GM19043 (cell line): ENCODE results near the gene WDR1.

Experiments used
- ATAC-seq: cut with Tn5 transposase; IDR thresholded peaks from one replicate; pipeline ENCODE4 v1.9.1; 2021; ENCODE audit warnings: low read depth; ENCODE audit not compliant: unreplicated experiment

Gene WDR1

DNA sequence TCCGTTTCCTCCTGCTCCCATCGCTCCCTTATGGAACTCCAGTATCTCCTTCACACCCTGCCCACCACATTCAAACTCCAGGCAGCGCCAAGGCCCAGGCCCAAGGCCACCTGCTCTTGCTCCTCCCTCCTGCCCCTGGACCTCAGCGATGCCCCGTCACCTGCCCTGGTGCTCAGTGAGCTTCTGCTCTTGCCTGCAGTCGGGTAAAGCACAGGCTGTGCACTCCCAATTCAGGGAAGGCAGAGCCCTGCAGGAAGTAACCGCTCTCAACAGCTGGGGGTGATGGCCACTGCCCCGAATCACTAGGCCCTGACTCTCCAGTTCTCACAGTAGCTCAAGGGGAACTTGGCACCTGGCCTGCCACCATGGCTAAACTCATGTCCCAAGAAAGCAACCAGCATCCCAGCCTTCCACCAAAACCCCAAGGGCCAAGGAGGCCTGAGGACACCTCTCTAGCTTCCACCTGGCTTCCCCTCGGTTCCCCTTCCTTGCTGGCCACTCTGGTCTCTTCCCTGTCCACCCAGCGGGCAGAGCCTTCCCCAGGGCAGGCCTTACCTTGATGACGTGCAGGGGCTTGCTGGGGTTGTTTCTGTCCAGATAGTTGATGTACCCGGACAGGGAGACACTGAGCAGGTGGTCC lies 29.3 kb downstream of the WDR1 start:
- ATAC-seq, result no peak

DNA sequence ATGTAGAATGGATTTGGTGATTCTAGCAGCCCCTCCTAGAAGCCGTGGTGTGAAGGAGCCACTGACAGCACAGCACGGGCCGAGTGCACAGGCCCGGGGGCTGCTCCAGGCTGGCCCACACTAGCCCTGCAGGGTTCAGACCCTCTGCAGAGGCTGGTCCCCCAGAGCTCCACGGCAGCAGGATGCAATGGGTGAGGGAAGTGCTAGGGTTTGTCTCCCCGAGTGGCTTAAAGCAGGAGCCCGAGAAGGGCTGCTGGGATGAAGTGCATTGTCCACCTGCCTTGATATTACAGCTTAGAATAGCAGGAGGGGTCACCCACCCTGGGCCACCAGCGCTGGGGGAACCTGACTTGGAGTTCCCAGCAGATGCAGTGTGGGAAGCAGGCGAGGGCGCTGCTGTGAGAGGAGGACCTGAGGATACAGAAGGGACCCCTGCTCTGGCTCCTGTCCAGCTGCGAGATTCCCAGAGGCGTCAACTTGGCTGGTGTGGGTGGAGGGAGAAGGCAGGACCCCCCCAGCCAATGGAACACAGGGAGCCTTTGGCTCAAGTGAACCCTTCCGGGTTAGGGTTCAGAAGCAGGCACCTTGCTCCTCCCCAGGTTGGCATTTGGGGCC lies 30.0 kb downstream of the WDR1 start:
- no peak for ATAC-seq

DNA sequence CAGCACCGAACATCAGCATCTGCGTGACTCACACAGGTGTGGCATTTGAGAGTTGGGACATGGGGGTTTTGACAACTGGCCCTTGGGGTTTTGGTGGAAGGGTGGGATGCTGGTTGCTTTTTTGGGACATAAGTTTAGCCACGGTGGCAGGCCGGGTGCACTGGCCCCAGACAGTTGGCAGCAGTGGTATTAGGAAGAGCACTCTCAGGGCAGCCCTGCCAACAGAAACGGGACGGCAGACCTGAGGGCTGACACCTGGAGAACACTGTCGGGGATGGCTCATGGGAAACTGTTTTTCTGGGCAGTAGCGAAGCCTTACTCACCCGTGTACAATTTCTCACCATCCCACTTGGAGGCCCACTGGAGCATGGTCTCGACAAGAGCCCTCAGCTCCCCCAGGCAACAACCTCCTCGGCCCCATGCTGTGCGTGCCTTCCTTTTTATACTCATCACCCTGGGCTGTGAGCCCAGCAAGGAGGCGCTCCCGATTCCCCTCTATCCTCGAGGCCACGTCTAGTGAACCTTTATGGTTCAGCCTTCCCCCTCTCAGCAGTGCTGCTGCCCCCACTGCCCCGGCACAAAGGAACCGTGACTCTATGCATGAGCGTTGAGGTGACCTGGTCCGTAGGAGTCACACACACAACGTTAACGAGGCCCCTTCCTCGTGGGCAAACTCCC lies 30.6 kb downstream of the WDR1 start:
- ATAC-seq, result no peak

DNA sequence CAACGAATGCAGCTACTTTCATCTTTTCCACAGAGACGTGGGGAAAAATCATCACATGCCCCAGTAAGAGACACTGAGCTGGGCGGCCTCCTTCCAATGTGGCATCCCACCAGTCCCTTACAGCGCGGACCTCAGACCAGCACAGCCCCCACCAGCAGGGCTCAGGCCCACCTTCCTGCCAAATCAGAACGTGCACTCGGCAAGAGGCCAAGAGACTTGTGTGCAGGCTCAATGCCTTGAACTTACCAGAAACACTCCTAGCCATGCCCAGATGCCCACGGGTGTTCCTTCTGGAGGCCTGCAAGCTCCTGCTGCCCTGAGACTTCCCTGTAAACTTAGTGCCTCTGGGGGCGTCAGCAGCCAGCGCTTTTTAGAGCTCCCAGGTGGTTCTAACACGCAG lies 31.2 kb downstream of the WDR1 start:
- no peak for ATAC-seq

DNA sequence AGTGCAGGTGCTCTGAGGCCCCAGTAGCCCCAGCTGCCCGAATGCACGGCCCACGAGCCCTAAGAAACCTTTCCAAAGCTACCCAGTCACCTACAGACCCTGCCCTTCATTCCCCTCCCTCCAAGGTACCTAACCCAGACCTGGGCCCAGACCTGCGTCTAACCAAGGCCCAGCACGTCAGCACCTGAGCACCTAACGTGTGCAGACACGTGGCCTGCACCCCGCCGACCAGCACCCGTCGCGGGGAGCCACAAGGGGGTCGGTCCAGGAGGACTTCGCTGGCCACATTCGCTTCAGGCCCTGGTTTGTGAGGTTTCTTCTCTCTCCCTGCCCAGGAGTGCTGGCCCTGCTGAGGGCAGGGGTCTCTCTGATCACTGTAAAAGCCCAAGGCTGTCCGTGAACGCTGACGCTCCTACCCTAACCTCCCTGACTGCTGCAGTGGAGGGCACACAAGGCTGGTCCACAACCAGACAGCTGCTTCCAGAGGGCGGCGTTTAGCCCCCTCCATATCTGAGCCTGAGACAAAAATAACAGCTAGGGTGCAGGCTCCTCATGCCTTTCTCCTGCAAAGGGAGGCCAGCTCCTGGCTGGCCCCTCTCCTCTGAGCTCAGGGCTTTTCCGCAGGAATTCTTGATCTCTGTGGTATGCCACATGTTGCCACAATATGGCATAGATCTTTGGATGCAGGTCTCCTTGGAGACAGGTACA lies 31.8 kb downstream of the WDR1 start:
- ATAC-seq, result no peak

DNA sequence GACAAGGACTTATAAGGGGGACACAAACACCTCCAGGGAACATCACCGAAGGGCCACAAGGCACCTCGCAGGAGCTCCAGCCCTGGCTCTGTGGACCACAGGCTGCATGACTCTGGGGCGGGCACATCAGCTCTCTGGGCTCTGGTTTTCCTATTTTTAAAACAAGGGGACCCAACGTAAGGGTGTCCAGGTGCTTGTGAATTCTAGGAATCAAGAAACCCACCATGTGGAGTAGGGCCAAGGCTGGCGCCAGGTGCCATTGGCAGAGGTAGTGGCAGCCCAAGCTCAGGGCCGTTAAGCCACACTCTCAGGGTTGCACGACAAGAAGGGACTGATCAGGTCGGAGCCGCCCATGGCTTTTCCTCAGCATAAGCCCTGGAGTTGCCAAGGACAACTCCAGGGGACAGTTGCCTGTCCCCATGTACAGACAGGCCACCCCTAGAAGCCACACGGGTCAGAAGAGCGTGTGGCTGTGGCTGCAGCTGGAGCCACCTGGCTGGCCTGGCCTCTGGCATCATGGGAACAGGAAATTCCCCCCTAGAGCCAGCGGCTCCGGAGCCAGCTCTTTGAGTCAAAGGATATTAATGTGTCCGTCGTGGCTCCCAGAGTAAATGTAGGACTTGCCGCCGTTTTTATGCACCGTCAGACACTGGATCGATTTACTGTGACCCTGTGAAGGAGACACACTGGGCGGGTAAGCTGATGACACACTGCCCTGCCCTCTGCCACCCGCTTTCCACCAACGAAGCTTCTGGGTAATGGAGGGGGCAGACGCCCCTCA lies 32.5 kb downstream of the WDR1 start:
- ATAC-seq, result no peak

DNA sequence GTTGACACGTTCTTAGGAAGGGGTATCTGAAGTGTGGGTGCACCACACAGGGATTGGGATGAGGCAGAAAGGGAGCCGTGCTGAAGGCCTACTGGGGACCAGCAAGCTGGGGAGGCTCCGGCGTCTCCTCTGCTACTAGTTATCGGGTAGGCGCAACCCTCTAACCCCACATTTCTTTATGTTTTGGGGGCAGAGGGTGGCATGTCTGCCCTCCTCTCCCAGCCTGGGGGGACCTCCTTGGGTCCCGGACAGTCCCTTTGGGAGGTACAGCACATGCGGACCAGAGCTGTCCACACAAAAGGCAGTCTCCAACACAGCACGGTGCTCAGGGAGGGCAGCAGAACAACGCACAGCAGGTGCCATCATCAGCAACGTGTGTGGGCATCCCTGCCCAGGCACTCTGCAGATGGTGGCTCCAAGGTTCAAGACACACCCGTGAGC lies 33.2 kb downstream of the WDR1 start:
- no peak for ATAC-seq

DNA sequence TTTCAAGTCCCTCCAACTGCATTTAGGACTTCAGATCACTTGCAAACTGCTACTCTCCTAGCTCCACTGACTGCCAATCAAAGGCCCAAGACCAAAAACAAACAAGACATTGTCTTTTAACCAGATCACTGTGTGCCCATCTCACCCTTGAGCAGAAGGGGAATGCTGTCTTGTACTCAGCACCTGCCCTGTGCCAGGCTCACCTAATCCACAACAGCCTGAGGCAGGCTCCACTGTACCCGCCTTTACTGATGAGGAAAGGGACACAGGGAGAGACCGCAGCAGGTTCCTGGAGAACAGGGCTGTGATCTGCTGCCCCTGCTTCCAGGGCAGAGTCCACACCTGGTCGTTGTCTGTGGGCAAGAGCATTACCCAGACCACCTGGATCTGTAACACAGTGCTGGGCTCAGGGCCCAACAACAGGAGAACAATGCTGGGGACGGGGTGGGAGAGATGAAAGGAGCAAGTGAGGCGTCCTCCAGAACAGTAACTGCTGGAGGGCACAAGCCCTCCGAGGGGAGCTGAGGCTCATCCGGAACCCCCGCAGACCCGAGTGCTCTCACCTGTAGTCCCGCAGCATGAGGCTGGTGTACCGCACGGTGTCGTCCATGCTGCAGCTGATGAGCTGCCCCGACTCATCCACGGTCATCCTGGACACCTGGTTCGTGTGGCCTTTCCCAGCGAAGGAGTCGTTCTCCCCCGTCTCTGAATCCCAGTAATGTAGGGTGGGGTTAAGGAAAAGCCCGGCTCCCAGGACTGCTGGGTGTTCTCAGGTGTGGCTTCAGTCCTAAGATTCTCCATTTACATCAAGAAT lies 33.9 kb downstream of the WDR1 start:
- ATAC-seq, result no peak

DNA sequence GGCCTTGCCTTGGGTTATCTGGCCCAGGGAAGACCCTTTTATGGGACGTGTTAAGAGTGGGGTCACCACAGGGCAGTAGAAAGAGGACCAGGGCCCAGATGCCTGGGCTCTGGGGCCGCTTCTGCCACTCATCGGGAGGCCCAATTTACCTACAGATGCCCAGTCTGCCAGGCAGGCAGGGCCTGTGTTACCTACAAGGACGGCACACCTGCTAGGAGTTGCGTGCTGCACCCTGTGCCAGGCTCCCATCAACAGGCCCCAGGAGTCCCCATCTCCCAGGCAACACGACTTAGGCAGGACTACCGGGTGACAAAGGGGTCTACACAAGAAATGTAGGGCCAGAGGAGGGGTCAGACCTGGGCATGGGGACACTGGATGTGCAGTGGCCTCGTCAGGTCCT lies 34.6 kb downstream of the WDR1 start:
- ATAC-seq, result no peak

DNA sequence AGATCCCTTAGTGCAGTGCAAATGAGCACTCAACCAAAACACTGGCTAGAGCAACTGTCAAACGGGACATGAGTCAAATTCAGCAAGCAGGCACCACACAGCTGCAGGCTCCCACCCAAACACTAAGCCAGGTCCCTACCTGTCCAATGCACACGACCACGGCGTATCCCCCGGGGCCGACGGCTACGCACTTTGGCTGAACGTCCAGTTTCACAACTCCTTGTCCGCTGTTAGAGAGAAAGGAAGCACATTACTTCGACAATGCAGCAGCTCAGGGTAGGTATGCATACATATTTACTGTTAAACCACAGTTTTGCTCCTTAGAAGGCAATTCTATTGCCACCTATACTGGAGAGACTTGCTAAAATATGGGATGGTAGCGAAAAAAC lies 35.4 kb downstream of the WDR1 start:
- no peak for ATAC-seq

DNA sequence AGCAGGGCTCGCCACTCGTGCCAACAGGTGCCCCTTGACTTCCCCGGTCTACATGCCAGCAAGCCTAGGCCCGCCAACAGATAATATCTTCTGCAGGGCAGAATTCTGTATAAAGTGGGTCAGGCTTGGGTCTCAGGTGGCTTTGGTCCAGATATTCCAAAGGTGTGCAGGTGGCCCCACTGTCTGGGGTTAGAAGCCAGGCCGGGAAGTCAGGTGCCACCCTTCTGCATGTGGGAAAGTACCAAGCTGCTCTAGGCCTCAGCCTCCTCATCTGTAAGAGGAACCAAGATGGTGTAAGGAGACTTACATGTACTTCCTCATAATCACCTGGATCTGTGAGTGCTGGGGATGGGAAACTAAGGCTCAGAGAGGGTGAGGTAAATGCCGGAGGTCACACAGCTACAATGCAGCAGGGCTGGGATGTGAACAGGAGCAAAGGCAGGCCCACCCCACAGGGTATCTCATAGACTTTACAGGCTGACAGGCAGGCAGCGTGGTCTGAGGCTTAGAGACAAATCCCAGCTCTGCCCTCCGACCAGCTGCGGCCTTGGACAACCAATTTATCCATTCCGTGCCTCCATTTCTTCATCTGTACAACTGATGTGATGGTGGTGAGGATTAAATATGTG lies 35.9 kb downstream of the WDR1 start:
- ATAC-seq, result no peak

DNA sequence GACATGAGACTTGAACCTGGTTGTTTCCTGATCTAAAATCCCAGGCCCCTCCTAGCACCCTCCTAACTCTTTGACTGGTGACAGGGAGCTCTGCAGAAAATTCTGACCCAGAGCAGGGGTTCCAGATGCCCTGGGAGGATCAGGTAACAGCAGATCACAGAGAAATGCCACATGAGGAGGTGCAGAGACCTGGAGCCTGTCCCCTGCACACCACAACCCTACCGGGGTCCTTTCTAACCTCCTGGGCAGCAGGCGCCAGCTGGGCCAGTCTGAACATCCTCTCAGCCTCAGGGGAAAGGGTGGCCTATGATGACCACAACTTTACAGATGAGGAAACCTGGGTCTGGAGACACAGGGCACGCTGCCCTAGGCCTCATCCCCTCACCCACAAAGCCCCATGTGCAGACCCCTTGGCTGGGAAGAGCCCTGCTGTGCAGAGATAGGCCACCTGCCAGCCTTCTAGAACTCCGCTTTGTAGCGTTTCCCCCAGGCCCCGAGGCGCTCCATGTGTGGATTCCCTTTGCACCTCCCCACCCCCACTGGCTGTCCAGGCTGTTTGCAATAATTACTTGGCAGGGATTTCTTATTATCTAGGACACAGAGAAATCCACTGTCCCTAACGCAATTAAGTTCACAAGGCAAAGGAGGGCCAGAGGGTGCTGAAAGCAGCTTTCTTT lies 36.5 kb downstream of the WDR1 start:
- no peak for ATAC-seq

DNA sequence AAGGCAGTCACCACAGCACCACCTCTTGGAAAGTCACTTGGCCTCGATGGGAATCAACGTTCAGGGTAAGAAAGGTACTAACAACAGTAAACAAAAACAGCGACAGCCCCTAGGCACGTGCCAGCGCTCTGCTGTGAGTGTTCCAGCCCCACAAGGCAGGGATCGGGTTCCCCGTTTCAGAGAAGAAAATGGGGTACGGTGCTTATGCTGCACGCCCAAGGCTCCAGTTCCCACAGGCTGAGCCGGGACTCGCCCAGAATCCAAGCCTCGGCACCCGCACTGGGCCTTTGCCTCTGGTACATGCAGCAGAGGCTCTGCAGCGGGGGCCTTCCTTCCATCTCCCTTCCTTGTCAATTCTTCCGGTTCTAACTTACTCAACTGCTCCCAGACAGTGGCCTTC lies 37.3 kb downstream of the WDR1 start:
- ATAC-seq, result no peak

DNA sequence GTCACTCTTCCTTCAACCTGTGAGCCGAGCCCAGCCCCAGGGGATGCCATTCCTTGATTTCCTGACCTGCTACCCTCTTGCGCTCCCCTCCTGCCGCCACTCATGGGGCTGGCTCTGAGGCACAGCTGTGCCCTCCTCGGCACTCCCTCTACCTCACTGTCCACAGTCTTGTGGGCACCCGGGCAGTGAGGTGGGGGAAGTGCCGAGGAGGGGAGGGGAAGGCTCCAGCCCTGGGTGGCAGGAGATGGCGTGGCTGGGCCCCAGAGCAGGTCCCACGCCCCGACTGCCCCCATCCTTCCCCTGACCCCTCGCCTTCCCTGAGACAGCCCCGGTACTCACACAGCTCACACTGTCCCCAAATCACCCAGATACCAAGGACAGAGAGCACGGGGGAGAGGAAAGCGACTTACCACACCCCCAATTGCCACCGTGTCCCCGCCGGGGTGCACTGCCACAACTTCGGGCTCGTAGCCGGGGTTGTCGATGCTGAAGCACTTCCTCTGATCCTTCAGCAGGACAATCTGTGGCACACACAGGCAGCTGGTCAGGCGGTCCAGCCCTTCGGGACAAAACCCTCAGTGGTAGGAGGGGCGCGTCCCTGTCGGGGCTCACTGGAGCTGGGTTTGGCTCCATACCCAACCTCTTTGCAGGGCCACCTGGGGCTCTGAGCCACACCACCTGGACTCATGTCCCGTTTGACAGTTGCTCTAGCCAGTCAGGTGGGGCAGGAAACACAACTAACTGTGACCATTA lies 37.9 kb downstream of the WDR1 start:
- ATAC-seq, result no peak

DNA sequence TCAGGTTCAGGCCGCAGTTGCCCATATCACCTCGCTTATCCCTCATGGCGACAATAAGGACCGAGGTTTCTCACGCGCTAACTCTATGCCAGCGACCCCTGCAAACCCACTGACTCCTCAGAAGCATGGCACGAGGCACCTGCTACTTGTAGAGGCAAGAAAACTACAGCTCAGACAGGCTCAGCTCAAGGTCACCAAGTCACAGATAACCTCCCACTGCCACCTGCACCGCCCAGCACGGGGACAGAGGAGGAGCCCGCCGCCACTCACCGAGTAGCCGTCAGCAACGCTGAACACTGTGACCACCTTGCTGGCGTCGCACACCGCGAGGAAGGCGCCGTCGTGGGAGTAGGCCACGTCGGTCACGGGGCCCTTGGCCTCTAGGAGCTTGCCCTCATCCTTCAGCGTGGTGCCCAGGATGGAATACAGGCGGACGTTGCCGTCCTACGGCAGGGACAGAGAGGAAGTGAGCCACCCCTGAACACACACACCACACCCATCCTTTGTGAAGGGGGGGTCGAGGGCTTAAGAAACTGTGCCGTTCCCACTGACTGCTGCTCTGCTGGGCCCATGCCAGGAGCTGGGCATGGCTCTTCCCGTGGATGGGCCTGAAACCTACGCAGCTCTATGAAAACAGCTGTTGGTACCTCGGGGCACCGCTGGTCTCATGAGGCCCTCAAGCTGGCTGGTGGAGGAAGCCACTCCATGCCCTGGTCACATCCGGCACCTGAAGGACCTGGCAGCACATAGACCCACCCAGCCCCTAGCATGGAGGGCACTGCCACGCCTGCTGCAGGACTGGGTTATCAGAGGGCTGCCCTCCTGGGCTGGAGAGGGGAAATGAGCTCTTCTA lies 38.9 kb downstream of the WDR1 start:
- no peak for ATAC-seq

DNA sequence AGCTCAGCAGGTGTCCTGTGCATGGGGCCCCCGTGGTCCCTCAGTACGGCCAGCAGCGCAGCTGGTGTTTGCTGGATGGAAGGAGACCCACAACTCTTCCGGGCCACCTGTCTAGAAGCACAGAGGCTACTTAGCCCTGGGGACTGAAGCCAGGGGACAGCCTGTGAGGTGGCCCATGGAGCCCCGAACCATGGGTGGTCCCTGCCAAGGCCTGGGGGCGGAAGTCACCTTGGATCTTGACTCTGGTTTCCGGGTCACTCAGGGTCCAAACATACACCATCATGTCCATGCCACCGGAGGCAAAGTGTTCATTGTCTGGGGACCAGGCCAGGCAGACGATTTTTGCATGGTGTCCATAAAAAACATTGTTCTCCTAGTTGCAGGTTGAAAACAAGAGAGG lies 39.5 kb downstream of the WDR1 start:
- no peak for ATAC-seq

DNA sequence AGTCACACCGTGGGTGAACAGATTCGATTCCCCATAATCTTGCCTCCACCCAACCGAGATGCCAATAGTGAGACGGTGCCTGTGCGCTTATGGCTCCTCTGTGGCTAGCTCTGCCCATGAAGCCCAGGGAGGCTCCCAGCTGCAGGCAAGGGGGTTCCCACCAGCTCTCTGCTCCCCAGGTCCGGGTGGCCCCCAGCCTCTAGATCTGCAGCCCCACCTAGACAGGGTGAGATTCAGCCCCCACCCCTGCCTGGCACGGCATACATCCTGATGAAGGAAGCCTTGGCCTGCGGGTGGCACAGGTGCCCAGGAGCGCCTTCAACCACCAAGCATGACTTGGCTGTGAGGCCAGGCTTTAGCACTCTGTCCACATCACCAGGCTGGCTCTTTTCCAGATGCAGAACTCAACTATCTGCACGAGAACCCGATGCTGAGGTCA lies 40.6 kb downstream of the WDR1 start:
- no peak for ATAC-seq
